GM21528 (cell line): ENCODE results near the gene IFNA1.
"Not testable (repeated sequence)": the region's sequence is repeated elsewhere in the genome, so short reads cannot be mapped to it uniquely, and the experiment has no call there.

Source experiments
- ATAC-seq: cut with Tn5 transposase; IDR thresholded peaks from one replicate; pipeline ENCODE4 v1.9.1; 2021; ENCODE audit warnings: mild to moderate bottlenecking, moderate library complexity; ENCODE audit not compliant: unreplicated experiment, low FRiP score

Gene IFNA1

DNA sequence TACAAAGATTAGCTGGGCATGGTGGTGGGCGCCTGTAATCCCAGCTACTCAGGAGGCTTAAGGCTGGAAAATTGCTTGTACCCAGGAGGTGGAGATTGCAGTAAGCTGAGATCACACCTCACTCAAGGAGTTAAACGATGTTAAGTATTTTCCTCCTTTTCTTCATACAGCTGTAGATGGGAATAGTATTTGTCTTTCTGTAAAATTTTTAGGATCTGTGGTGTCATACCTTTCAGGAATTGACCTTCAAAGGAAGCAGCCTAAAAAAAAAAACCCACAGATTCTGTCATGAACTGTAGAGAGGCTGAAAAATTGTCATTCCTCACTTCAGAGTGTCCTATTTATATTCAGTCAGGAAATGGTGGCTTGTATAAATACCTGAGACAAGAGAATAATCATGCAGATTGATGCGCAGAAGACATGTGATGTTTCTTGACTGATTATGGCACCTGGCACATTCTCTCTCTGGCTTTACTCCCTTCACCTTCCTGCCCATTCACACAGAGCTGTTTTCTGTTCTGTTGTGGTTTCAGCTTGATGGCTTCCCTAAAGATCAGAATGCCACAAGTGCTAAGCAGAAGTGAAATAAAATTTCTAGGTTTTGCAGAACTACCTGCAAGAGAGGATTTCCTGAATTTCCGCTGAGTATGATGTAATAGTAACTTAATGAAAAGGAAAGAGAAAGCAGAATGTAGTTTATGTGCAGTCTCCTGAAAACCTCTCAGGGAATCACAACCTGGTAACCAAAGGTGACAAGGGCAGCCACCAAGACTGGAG, 3.8 kb downstream of the IFNA1 start:
- ATAC-seq = peak; percentile 91

DNA sequence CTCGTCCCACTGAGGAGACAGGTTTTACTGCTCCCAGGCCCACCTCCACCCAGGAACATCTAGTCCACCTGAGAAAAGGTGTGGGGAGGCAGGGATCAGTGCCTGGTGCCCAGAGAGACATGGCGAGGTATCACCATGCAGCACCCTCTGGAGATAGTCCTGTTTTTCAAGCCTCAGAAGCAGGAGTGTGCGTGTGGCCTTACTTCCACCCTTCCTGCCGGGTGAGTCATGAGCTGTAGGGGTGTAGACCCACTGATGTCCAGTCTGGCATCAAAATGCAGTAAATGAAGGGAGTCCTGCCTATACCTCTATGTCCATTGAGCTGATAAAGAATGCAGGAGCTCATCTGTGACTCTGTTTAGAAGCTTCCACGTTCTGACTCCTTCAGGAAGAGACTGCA, 9.1 kb downstream of the IFNA1 start:
- ATAC-seq = not testable (repeated sequence)

GRCh38 chr9:21450733-21451394, 10.6 kb downstream of the IFNA1 start:
- ATAC-seq = no peak

GRCh38 chr9:21452681-21453080, 12.4 kb downstream of the IFNA1 start:
- no peak for ATAC-seq

- no peak for ATAC-seq
Observed at GRCh38 chr9:21454149-21454548, 13.9 kb downstream of the IFNA1 start.

DNA sequence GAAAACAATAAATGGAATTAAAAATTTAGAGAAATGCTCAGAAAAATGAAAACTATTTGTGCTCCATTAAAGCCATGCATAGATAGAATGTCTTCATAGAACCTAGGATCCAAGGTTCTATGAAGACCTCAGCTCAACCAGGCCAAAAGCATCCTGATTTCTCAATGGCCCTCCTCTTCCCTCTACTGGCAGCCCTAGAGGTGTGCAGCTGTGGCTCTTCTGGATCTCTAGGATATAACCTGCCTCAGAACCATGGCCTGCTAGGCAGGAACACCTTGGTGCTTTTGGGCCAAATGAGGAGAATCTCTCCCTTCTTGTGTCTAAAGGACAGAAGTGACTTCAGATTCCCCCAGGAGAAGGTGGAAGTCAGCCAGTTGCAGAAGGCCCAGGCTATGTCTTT, 15.1 kb downstream of the IFNA1 start:
- peak; percentile 88 for ATAC-seq

GRCh38 chr9:21461377-21461776, 21.1 kb downstream of the IFNA1 start:
- no peak for ATAC-seq

- ATAC-seq = no peak
Observed at GRCh38 chr9:21465138-21465537, 24.9 kb downstream of the IFNA1 start.

GRCh38 chr9:21465859-21466518, 25.8 kb downstream of the IFNA1 start:
- peak; percentile 60 for ATAC-seq

DNA sequence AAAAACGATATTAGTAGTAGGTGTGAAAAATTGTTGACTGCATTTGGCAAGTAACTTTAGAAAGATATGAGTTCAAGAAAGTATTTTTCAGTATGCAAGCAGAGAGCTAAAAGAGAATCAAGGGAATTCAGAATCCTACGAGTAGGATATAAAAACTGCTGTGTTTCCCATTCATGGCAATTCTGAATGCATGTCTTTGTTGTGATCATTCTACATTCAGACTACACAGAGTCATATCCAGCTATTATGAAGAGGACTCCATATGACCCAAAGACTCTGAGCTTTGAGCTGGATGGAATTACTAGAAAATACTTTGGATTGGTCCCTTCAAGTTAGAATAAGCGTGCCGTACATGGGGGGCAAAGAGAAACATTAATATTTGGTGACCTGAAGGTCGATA, 29.9 kb downstream of the IFNA1 start:
- ATAC-seq = no peak

GRCh38 chr9:21473236-21473635, 33.0 kb downstream of the IFNA1 start:
- no peak for ATAC-seq

GRCh38 chr9:21477466-21477865, 37.2 kb downstream of the IFNA1 start:
- ATAC-seq = no peak

DNA sequence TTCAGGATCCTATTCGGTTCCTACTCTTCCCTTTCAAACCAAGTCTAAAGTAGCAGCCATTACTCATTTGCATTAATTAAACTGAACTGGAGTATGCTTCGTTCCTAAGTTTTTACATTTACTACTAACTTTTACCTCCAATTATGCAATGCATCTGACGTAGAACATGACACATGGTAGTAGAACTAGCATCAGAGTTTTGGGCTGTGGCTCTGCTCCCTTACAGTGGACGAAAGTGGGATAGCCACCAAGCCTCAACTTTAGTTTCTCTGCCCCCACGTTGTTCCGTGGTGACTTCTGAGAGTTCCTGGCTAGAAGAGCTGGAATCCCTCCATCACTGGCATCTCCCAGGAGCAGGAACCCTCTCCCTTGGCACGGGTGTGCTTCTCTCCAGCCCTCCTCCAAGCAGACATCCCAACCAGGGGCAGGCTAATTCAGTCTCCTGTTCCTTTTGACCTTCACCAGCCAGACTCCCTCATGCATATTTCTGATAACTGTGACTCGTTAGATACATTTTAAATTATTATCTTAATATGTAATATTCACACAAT, 39.0 kb downstream of the IFNA1 start:
- no peak for ATAC-seq

DNA sequence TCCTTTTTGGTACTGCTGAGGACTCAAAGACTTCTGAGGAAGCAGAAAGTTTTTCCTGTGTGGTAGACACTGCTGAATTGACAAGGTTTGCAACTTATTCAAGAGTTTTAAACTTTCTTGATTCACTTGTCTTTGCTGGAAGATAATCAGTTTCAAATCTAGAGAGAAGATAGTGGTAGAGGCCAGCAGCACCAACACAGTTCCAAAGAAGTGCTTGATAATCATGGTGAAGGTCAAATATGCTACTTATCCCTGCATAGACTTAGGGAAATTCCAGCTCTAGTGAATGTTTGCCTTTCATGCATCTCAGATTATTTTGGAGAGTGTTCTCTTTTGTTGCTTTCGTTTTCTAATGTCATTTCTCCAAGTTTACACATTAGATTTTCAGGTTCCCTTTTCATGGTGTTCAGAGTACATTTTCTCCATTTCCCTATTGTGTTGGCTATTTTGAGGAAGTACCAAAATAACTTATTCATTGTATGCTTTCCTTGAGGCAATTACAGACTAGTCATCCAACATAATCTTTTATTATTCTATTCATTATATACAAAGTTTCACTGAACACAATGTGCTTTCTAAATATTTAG, 41.3 kb downstream of the IFNA1 start:
- no peak for ATAC-seq

- ATAC-seq = no peak
Observed at GRCh38 chr9:21482213-21482612, 42.0 kb downstream of the IFNA1 start, which contains the start of gene IFNE. TSS of gene IFNE (minus strand) at chr9:21482313. CDS start at chr9:21481694, 619 bp downstream.
